ENCODE measurements around the gene TRPC6.
"Not testable (repeated sequence)": the region's sequence is repeated elsewhere in the genome, so short reads cannot be mapped to it uniquely, and the experiment has no call there.

TRPC6 gene

DNA sequence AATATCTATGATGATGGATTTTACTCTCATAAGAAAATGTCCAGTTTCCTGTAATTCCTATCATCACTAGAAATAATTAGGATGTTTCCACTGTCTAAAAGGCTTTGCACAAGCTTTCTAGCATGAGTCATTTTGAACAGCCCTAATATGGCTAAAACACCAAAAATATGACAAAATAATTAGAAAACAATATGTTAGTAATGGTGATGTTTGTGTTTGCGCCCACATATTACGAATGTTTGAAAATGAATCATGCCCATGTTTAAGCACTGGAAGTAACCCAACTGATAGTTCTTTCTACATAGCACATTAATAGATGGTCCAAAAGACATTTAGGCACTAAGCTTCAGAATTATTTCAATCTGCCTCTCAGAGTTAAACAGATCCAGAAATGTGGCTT lies 96.0 kb downstream of the TRPC6 start:
- Mint-ChIP-seq H3K4me1 (ENCODE audit: low read depth) (no peaks in the 10 kb centered on the region), H3K9me3 (ENCODE audit: low read depth) (peaks cover 9% of the 10 kb centered on the region)

DNA sequence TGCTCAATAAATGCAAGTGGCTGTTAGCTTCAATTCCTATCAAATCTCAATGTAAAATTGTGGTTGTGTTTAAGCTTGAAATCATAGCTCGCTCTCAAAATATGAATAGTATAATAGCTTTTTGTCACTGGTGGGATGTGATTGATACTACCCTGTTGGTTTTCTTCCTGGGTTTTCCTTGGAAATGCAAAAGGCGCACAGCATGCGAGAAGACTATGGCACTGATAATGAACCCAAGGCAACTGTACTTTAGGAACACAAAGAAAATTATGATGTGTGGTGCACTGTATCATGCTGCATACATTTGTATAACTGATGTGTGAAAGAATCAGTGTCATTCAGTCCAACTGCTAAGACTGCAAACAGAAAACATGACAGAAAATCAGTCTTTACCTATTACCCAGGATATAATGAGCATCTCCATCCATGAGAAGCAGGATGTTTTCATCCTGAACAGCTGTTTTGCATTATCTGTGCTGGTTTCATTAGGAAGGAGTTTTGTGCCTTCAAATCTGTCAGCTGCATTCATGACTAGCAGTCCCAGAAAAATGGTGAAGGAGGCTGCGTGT lies 101.2 kb downstream of the TRPC6 start:
- Mint-ChIP-seq H3K4me3 (no peak overlapping the region), H3K27ac (no peak overlapping the region), H3K36me3 (no peaks in the 10 kb centered on the region), H3K27me3 (no peaks in the 10 kb centered on the region), H3K9me3 (ENCODE audit: low read depth) (no peaks in the 10 kb centered on the region), H3K4me1 (ENCODE audit: low read depth) (no peaks in the 10 kb centered on the region)

More for the DNA sequence above, 96.0 kb downstream of the TRPC6 start:
- no peaks in the 10 kb centered on the region for H3K27me3 Mint-ChIP-seq
- no peak overlapping the region for H3K27ac Mint-ChIP-seq
- H3K36me3 Mint-ChIP-seq, result no peaks in the 10 kb centered on the region
- no peak overlapping the region for H3K4me3 Mint-ChIP-seq

DNA sequence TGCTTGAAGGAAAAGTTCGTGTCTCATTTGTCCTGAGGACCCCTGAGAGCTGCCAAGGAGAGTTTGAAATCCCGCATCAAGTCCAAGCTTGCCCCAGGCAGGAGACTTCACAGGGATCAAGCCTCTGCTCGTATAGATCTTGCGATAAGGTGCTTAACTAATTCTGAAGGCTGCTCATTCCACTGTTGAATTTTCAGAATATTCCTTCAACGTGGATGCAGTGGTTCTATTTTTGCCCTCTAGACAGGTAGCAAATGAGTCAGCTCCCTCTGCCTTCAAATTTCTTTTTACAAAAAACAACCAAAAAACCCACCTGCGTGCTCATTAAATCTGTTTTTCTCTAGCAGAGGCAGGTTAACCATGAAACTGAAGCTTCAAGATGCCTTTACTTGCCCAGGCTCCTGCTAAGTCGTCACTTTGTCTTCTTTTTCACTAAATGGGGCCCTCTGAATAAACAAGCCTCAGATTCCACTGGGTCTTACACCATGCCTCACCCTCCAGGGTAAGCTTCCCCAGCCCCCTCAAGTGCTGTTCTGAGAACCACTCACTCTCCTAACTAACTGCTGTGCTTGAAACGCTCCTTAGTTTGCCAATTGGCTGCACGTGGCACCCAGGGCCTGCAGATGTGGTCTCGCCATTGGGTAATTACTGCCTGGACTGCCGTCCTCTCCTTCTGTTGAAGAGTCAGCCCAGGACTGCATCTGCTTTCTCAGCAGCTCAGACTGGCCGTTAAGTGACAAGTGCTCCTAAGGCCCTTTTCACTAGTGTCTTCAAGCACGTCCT lies 105.0 kb downstream of the TRPC6 start:
- no peaks in the 10 kb centered on the region for H3K36me3 Mint-ChIP-seq
- no peak overlapping the region for H3K4me3 Mint-ChIP-seq
- H3K9me3 Mint-ChIP-seq (ENCODE audit: low read depth), result no peaks in the 10 kb centered on the region
- H3K27ac Mint-ChIP-seq, result no peak overlapping the region
- no peaks in the 10 kb centered on the region for H3K27me3 Mint-ChIP-seq
- H3K4me1 Mint-ChIP-seq (ENCODE audit: low read depth), result no peaks in the 10 kb centered on the region

DNA sequence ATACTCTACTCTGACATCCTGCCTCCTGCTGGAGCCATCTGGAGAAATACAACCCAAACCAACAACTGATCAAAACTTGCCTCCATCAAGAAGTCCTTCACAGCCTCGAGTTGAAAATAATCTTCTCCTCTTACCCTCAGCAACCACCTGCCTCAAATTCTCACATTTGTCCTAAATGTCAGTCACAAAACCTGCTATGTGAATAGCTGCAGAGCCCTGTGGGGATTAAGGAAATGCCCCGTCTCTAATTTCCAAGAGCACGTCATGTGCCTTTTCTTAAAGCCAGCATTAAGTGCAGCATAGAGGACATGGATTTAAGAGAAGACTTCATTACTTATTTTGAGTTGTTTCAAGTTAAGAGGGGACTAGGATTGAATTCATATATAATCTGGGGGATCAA lies 105.9 kb downstream of the TRPC6 start:
- Mint-ChIP-seq H3K4me3 (no peak overlapping the region), H3K27ac (no peak overlapping the region), H3K9me3 (ENCODE audit: low read depth) (no peaks in the 10 kb centered on the region), H3K4me1 (ENCODE audit: low read depth) (no peaks in the 10 kb centered on the region), H3K36me3 (no peaks in the 10 kb centered on the region), H3K27me3 (no peaks in the 10 kb centered on the region)

DNA sequence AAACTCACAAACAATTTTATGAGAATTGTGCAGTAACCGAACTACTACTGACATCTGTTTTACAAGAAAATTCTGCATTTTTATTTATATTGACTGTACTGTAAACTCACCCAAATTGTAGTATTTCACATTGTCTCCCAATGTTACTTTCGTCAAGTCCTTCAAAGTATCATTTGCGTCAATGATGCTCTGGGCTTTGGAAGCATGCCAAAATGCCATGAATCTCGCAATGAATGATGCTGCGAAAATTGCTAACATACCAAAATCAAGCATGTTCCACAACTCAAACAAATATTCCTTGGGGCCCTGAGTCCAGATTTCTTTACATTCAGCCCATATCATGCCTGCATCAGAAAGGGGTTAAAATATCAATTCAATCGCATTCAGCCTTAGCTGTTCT lies 107.6 kb downstream of the TRPC6 start:
- Mint-ChIP-seq H3K27me3 (no peaks in the 10 kb centered on the region), H3K9me3 (ENCODE audit: low read depth) (no peaks in the 10 kb centered on the region), H3K27ac (no peak overlapping the region), H3K4me3 (no peak overlapping the region), H3K4me1 (ENCODE audit: low read depth) (no peaks in the 10 kb centered on the region), H3K36me3 (no peaks in the 10 kb centered on the region)

DNA sequence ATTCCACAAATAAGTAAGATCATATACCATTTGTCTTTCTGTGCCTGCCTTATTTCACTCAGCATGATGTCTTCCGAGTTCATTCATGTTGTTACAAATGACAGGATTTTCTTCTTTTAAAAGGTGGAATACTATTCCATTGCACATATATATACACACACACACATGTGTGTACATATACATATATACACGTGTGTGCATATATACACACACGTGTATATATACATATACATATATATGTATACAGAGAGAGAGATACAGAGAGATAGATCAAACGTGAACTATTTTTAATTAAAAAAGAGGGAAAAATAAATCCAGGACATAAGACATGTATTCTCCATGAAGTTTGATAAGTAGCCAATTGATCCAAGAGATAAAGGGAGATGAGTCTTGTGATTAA lies 108.1 kb downstream of the TRPC6 start:
- Mint-ChIP-seq H3K4me1 (ENCODE audit: low read depth) (no peaks in the 10 kb centered on the region), H3K4me3 (no peak overlapping the region), H3K27ac (no peak overlapping the region), H3K36me3 (no peaks in the 10 kb centered on the region), H3K9me3 (ENCODE audit: low read depth) (no peaks in the 10 kb centered on the region), H3K27me3 (no peaks in the 10 kb centered on the region)

DNA sequence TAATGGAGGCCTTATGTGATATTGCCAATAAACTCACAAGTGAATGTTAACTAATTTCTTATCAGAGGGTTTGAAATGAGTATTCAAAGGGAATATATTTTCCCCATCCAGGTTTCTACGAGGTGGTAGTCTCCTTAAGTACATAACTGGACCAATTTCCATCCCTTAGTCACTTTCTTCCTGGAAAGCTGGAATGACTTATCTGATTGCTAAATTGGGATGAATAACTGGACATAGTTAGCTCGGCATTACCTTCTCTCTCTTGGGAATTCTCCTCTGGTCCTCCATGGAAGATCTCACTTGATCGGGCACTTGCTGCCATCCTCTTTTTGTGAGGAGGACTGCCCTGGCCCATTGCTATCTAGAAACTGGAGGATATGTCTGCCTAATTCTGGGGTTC lies 109.1 kb downstream of the TRPC6 start:
- no peaks in the 10 kb centered on the region for H3K36me3 Mint-ChIP-seq
- H3K27ac Mint-ChIP-seq, result no peak overlapping the region
- no peak overlapping the region for H3K4me3 Mint-ChIP-seq
- no peaks in the 10 kb centered on the region for H3K4me1 Mint-ChIP-seq (ENCODE audit: low read depth)
- no peaks in the 10 kb centered on the region for H3K9me3 Mint-ChIP-seq (ENCODE audit: low read depth)
- H3K27me3 Mint-ChIP-seq, result no peaks in the 10 kb centered on the region

DNA sequence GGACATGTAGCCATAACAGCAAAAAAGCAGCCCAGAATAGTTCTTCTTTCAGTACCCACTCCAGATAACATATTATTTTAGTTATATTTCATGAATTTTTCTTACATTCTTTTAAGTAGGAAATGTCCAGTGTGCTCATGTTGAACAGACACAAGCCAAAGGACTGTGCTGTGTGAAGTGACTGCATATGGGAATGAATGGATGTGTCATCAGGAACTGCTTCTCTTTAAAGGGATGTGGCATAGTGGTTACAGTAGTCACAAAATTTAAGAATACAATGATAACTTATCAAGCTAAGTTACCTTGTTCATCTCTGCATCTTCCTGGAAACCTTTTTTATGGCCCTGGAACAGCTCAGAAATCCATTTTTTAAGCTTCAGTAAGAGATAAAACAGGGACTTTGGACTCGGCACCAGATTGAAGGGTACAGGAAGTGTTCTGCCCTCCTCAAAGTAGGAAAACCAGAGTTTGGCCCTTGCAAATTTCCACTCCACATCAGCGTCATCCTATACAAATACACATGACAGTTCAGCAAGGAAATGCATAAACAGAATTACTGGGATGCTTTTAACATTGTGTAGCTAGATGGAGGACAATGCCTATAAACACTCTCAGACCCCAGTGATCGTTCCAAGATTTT lies 112.8 kb downstream of the TRPC6 start:
- H3K27me3 Mint-ChIP-seq, result no peaks in the 10 kb centered on the region
- no peak overlapping the region for H3K4me3 Mint-ChIP-seq
- H3K36me3 Mint-ChIP-seq, result no peaks in the 10 kb centered on the region
- no peaks in the 10 kb centered on the region for H3K9me3 Mint-ChIP-seq (ENCODE audit: low read depth)
- no peak overlapping the region for H3K27ac Mint-ChIP-seq
- no peaks in the 10 kb centered on the region for H3K4me1 Mint-ChIP-seq (ENCODE audit: low read depth)

DNA sequence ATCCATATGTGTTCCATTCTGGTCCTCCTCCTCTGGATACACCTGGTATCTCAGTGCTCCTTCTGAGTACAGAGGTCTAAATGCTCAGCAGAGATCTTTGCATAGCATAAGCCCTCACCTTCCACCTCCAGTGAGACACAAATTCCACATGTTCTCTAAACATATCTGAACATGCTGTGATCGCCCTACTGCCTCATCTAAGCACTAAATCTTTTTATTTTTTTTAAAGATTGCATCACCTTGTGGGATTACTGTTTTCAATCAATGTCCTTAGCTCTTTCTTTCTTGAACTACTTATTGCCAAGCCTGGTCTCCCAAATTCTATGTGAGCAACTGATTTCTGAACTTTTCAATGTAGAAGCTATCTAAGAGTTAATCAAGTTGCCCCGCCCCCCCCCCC lies 113.4 kb downstream of the TRPC6 start:
- Mint-ChIP-seq H3K27me3 (no peaks in the 10 kb centered on the region), H3K27ac (no peak overlapping the region), H3K4me1 (ENCODE audit: low read depth) (no peaks in the 10 kb centered on the region), H3K9me3 (ENCODE audit: low read depth) (no peaks in the 10 kb centered on the region), H3K36me3 (no peaks in the 10 kb centered on the region), H3K4me3 (no peak overlapping the region)

DNA sequence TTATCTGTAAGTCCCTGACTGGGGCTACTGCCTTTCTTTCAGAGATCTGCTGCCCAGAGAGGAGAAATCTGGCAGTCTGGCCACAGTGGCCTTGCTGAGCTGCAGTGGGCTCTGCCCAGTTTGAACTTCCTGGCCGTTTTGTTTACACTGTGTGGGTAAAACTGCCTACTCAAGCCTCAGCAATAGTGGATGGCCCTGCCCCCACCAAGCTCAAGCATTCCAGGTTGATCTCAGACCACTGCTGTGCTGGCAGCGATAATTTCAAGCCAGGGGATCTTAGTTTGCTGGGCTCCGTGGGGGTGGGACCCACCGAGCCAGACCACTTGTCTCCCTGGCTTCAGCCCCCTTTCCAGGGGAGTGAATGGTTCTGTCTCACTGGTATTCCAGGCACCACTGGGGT lies 117.5 kb downstream of the TRPC6 start:
- no peaks in the 10 kb centered on the region for H3K4me1 Mint-ChIP-seq (ENCODE audit: low read depth)
- no peaks in the 10 kb centered on the region for H3K9me3 Mint-ChIP-seq (ENCODE audit: low read depth)
- H3K27ac Mint-ChIP-seq, result no peak overlapping the region
- H3K27me3 Mint-ChIP-seq, result no peaks in the 10 kb centered on the region
- no peak overlapping the region for H3K4me3 Mint-ChIP-seq
- no peaks in the 10 kb centered on the region for H3K36me3 Mint-ChIP-seq

DNA sequence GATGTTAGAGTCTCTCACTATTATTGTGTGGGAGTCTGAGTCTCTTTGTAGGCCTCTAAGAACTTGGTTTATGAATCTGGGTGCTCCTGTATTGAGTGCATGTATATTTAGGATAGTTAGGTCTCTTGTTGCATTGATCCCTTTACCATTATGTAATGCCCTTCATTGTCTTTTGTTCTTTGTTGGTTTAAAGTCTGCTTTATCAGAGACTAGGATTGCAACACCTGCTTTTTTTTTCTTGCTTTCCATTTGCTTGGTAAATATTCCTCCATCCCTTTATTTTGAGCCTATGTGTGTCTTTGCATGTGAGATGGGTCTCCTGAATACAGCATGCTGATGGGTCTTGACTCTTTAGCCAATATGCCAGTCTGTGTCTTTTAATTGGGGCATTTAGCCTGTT lies 119.4 kb downstream of the TRPC6 start:
- not testable (repeated sequence) for H3K4me3 Mint-ChIP-seq; H3K4me1 Mint-ChIP-seq (ENCODE audit: low read depth); H3K36me3 Mint-ChIP-seq; H3K27me3 Mint-ChIP-seq; H3K9me3 Mint-ChIP-seq (ENCODE audit: low read depth); H3K27ac Mint-ChIP-seq

DNA sequence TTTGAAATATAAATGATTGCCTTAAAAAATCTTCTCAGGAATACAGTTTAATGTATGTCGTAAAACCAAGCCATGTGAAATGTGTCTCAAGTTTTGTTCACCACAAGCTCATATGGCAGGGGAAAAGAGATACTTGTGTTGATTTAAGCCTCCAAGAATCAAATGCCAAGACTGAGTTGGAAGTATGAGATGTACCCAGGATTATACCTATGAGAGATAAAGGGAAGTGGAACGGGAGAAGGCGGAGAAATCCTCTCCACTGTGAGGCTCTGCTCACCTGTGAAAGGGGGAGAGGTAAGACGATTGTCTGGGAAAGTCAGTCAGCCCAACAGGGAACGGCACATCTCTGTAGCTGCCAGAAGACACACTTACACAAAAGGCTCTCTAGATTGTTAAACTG lies 124.8 kb downstream of the TRPC6 start:
- no peaks in the 10 kb centered on the region for H3K4me1 Mint-ChIP-seq (ENCODE audit: low read depth)
- H3K36me3 Mint-ChIP-seq, result no peaks in the 10 kb centered on the region
- no peaks in the 10 kb centered on the region for H3K27me3 Mint-ChIP-seq
- H3K4me3 Mint-ChIP-seq, result no peak overlapping the region
- H3K9me3 Mint-ChIP-seq (ENCODE audit: low read depth), result no peaks in the 10 kb centered on the region
- H3K27ac Mint-ChIP-seq, result no peak overlapping the region

DNA sequence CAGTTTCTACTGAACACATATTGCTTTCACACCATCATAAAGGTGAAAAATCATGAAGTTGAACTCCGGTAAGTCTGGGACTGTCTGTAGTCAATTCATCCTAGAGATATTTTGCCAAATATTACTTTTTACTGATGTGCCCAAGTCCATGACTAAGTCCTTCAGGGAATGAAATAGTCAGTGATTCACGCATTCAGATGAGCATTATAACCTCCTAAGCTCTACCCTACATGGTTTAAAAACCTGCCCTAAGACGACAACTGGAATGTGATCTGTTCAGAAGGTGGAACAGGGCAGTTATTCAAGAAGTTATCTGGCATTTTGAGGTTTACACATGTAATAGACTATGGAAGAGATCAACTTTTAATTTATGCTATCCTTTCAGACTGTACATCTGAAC lies 125.6 kb downstream of the TRPC6 start:
- Mint-ChIP-seq H3K27ac (no peak overlapping the region), H3K36me3 (no peaks in the 10 kb centered on the region), H3K4me1 (ENCODE audit: low read depth) (no peaks in the 10 kb centered on the region), H3K9me3 (ENCODE audit: low read depth) (no peaks in the 10 kb centered on the region), H3K4me3 (no peak overlapping the region), H3K27me3 (no peaks in the 10 kb centered on the region)

DNA sequence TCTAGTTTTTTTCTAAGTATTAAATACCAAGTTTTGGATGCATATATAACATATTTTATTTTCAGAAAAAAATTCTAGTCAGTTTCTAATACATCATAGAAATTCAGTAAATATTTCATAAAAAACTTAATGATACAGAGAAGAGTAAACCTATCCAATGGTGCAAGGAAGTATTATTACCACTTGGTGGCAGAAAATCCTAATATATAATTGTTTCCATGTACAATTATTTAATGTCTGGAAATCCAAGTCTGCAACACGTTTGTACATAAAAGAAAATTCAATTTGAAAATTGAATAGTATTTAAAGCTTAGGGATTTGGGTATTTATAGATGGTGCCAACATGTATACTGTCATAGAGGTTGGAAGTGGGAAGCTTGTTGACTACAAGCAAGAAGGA lies 127.0 kb downstream of the TRPC6 start:
- no peak overlapping the region for H3K27ac Mint-ChIP-seq
- H3K36me3 Mint-ChIP-seq, result no peaks in the 10 kb centered on the region
- no peaks in the 10 kb centered on the region for H3K9me3 Mint-ChIP-seq (ENCODE audit: low read depth)
- no peak overlapping the region for H3K4me3 Mint-ChIP-seq
- no peaks in the 10 kb centered on the region for H3K4me1 Mint-ChIP-seq (ENCODE audit: low read depth)
- H3K27me3 Mint-ChIP-seq, result no peaks in the 10 kb centered on the region

DNA sequence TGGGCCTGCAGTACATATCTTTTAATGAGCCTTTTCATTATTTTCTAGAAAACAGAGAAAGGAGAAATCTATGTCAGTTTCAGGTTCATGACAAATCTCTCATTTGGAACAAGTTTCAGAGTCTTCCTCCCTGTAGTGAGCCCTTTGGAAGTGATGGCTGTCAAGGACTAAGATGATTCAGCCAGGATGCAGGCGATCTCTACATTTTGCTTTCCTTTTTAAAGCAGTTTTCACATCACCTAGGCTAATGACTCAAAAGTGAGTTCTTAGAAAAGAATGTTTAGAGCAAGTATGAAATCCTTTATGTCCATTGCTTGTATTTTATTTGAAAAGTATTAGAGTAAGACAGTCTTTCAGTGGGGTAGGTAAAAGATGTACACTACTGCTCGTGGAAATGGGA lies 130.1 kb downstream of the TRPC6 start:
- Mint-ChIP-seq H3K36me3 (no peaks in the 10 kb centered on the region), H3K9me3 (ENCODE audit: low read depth) (peaks cover 6% of the 10 kb centered on the region), H3K4me1 (ENCODE audit: low read depth) (no peaks in the 10 kb centered on the region), H3K27me3 (no peaks in the 10 kb centered on the region), H3K27ac (no peak overlapping the region), H3K4me3 (no peak overlapping the region)

Data from activated naive CD8-positive, alpha-beta T cell (primary cell).